Endothelial cell of umbilical vein (primary cell): Measurements from ENCODE around the gene PARP9.

Experiments
- POLR2A ChIP-seq: IDR thresholded peaks from 2 replicates; pipeline ENCODE4 v1.6.1; 2012; ENCODE audit warnings: low read depth, mild to moderate bottlenecking, control low read depth, low read length
- TF ChIP-seq, protein P1 (sequence below), 2 donors: IDR thresholded peaks; 1 replicate in 1 of 2; 2 replicates in 1 of 2; pipeline ENCODE4 v1.5.1; 2011; ENCODE audit warnings: low read length in 2 of 2, mild to moderate bottlenecking in 2 of 2, moderate library complexity in 2 of 2, control low read depth in 1 of 2, inconsistent platforms in 1 of 2, low read depth in 1 of 2; ENCODE audit not compliant: insufficient read depth in 1 of 2; ENCODE audit errors: extremely low read depth in 1 of 2

DNA sequence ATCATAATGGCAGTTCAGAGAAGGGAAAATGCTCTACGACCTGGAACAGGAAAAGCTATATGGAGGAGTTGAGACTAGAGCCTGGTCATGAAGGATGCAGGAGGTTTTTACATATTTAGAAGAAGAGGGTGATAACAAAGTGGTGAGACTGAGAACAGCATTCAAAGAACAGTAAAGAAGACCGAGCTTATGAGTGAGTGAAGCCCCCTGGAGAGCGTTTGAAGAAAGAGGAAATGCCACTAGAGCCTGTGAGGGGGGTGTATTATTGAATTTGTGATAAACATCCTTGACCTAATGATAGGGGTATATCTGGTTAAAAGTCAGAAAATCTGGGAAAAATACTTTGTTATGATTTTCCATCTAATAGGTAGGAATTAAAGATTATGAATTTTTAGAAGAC lies 4.2 kb downstream of the PARP9 start:
- TF ChIP-seq, protein P1, sequence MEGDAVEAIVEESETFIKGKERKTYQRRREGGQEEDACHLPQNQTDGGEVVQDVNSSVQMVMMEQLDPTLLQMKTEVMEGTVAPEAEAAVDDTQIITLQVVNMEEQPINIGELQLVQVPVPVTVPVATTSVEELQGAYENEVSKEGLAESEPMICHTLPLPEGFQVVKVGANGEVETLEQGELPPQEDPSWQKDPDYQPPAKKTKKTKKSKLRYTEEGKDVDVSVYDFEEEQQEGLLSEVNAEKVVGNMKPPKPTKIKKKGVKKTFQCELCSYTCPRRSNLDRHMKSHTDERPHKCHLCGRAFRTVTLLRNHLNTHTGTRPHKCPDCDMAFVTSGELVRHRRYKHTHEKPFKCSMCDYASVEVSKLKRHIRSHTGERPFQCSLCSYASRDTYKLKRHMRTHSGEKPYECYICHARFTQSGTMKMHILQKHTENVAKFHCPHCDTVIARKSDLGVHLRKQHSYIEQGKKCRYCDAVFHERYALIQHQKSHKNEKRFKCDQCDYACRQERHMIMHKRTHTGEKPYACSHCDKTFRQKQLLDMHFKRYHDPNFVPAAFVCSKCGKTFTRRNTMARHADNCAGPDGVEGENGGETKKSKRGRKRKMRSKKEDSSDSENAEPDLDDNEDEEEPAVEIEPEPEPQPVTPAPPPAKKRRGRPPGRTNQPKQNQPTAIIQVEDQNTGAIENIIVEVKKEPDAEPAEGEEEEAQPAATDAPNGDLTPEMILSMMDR (IDR thresholded peaks at IDR 0.05; ENCODE audit: extremely low read depth in 1 of 2, insufficient read depth in 1 of 2, low read depth in 1 of 2, low read length in 2 of 2) = no peak
- no peak for TF ChIP-seq POLR2A
